ENCODE measurements around the gene KISS1.

KISS1 gene

GRCh38 chr1:204154568-204155255 is 41.6 kb downstream of the KISS1 start:
- no peak for TF ChIP-seq CTCF (IDR thresholded peaks at IDR 0.05)

GRCh38 chr1:204153667-204154066 is 42.6 kb downstream of the KISS1 start:
- TF ChIP-seq CTCF (IDR thresholded peaks at IDR 0.05): no peak

GRCh38 chr1:204152310-204153044 is 43.8 kb downstream of the KISS1 start:
- TF ChIP-seq CTCF (IDR thresholded peaks at IDR 0.05): no peak

- no peak for TF ChIP-seq CTCF (IDR thresholded peaks at IDR 0.05)
Observed at GRCh38 chr1:204151552-204152309, 44.6 kb downstream of the KISS1 start, which contains the start of gene ETNK2. ETNK2 (minus strand) TSS chr1:204152044; CDS start chr1:204151852, 192 bp downstream.

- TF ChIP-seq CTCF (IDR thresholded peaks at IDR 0.05): no peak
Observed at GRCh38 chr1:204150702-204151551, 45.4 kb downstream of the KISS1 start.

GRCh38 chr1:204149635-204150565 is 46.4 kb downstream of the KISS1 start:
- TF ChIP-seq CTCF (IDR thresholded peaks at IDR 0.05): no peak
